Measurements from ENCODE around the gene ATG4A. TPM values are rescaled to one million over a fixed set of nuclear protein-coding genes. Genes with fewer than 3 reads are reported as not detected.

Gene ATG4A
- total RNA-seq, 1 experiment from 2014 or later: 3.5 TPM

GRCh38 chrX:108090491-108091263, 901 bp upstream of the ATG4A start (continued):
- TF ChIP-seq, protein P1, sequence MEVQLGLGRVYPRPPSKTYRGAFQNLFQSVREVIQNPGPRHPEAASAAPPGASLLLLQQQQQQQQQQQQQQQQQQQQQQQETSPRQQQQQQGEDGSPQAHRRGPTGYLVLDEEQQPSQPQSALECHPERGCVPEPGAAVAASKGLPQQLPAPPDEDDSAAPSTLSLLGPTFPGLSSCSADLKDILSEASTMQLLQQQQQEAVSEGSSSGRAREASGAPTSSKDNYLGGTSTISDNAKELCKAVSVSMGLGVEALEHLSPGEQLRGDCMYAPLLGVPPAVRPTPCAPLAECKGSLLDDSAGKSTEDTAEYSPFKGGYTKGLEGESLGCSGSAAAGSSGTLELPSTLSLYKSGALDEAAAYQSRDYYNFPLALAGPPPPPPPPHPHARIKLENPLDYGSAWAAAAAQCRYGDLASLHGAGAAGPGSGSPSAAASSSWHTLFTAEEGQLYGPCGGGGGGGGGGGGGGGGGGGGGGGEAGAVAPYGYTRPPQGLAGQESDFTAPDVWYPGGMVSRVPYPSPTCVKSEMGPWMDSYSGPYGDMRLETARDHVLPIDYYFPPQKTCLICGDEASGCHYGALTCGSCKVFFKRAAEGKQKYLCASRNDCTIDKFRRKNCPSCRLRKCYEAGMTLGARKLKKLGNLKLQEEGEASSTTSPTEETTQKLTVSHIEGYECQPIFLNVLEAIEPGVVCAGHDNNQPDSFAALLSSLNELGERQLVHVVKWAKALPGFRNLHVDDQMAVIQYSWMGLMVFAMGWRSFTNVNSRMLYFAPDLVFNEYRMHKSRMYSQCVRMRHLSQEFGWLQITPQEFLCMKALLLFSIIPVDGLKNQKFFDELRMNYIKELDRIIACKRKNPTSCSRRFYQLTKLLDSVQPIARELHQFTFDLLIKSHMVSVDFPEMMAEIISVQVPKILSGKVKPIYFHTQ (CRISPR knock-in tag; IDR thresholded peaks at IDR 0.05): no peak
- no peak for TF ChIP-seq ARID4B (CRISPR knock-in tag; IDR thresholded peaks at IDR 0.05; ENCODE audit: borderline replicate concordance)

- TF ChIP-seq ZNF423 (CRISPR knock-in tag; IDR thresholded peaks at IDR 0.05): no peak
- Mint-ChIP-seq H3K9me3 (no peaks in the 10 kb centered on the region), H3K27ac (no peak overlapping the region), H3K4me3 (no peak overlapping the region), H3K27me3 (ENCODE audit: low read depth) (no peaks in the 10 kb centered on the region; the same call in none of the 2 replicates), H3K4me1 (no peaks in the 10 kb centered on the region), H3K36me3 (peaks cover 4% of the 10 kb centered on the region)
- peak; percentile 40 for ATAC-seq
- DNase-seq (ENCODE audit: low spot score): no peak
- POLR2A ChIA-PET: no interaction called here
- CTCF ChIA-PET: interaction anchor here (0.9 to 2.0 kb wide), 3 partner anchors 25 to 71 kb away, joined by 3 to 8 read pairs (median 4); no protein-coding TSS in a partner anchor
Measured at GRCh38 chrX:108091878-108092291, 307 bp downstream of the ATG4A start.

GRCh38 chrX:108097380-108097779, 5.8 kb downstream of the ATG4A start:
- POLR2A ChIA-PET: no interaction called here
- CTCF ChIA-PET: no interaction called here
- Mint-ChIP-seq H3K4me3 (no peak overlapping the region), H3K36me3 (no peaks in the 10 kb centered on the region), H3K9me3 (no peaks in the 10 kb centered on the region), H3K27me3 (ENCODE audit: low read depth) (peaks cover 4% of the 10 kb centered on the region), H3K4me1 (no peaks in the 10 kb centered on the region), H3K27ac (no peak overlapping the region)
- no peak for DNase-seq (ENCODE audit: low spot score)
- no peak for ATAC-seq
- TF ChIP-seq, protein P2, sequence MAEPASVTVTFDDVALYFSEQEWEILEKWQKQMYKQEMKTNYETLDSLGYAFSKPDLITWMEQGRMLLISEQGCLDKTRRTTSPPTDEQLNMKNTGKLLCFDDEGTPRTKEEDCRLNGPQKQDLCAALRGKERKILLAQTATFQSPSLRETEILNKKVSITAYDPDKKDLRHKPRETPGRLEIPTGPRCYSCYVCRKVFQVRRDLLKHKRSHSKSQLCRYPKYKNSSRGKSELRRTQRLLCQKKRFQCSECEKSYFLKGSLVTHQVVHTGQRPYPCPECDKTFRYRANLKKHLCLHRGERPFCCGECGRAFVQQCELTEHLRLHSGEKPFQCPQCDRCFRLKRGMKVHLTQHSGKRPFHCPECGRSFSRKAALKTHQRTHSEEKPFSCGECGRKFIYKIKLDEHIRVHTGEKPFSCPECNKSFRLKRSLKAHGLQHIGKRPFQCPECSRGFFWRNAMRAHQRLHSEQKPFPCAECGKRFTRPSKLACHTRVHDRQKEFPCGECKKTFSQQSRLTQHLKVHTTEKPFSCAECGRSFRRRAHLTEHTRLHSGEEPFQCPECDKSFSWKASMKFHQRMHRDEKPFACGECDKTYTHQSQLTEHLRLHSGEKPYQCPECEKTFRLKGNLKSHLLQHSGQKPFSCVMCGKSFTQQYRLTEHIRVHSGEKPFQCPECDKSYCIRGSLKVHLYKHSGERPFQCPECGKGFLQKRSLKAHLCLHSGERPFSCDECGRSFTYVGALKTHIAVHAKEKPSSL (CRISPR knock-in tag; conservative IDR thresholded peaks at IDR 0.05): no peak
- TF ChIP-seq SMAD3 (CRISPR knock-in tag; IDR thresholded peaks at IDR 0.05; ENCODE audit: borderline replicate concordance): no peak
- TF ChIP-seq ARID4B (CRISPR knock-in tag; IDR thresholded peaks at IDR 0.05; ENCODE audit: borderline replicate concordance): no peak
- TF ChIP-seq, protein P3, sequence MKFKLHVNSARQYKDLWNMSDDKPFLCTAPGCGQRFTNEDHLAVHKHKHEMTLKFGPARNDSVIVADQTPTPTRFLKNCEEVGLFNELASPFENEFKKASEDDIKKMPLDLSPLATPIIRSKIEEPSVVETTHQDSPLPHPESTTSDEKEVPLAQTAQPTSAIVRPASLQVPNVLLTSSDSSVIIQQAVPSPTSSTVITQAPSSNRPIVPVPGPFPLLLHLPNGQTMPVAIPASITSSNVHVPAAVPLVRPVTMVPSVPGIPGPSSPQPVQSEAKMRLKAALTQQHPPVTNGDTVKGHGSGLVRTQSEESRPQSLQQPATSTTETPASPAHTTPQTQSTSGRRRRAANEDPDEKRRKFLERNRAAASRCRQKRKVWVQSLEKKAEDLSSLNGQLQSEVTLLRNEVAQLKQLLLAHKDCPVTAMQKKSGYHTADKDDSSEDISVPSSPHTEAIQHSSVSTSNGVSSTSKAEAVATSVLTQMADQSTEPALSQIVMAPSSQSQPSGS (CRISPR knock-in tag; IDR thresholded peaks at IDR 0.05; ENCODE audit: borderline replicate concordance, low read depth): no peak
- no peak for TF ChIP-seq ATF1 (CRISPR knock-in tag; IDR thresholded peaks at IDR 0.05)
- TF ChIP-seq ZNF317 (CRISPR knock-in tag; IDR thresholded peaks at IDR 0.05; ENCODE audit: borderline replicate concordance, low read depth): no peak
- no peak for TF ChIP-seq MLX (CRISPR knock-in tag; IDR thresholded peaks at IDR 0.05)
- TF ChIP-seq, protein P4, sequence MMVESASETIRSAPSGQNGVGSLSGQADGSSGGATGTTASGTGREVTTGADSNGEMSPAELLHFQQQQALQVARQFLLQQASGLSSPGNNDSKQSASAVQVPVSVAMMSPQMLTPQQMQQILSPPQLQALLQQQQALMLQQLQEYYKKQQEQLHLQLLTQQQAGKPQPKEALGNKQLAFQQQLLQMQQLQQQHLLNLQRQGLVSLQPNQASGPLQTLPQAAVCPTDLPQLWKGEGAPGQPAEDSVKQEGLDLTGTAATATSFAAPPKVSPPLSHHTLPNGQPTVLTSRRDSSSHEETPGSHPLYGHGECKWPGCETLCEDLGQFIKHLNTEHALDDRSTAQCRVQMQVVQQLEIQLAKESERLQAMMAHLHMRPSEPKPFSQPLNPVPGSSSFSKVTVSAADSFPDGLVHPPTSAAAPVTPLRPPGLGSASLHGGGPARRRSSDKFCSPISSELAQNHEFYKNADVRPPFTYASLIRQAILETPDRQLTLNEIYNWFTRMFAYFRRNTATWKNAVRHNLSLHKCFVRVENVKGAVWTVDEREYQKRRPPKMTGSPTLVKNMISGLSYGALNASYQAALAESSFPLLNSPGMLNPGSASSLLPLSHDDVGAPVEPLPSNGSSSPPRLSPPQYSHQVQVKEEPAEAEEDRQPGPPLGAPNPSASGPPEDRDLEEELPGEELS (CRISPR knock-in tag; IDR thresholded peaks at IDR 0.05): no peak
- no peak for TF ChIP-seq FOXK1 (CRISPR knock-in tag; IDR thresholded peaks at IDR 0.05)
- no peak for TF ChIP-seq JAZF1 (CRISPR knock-in tag; IDR thresholded peaks at IDR 0.05)

All from WTC11 (cell line).